ENCODE results near the gene FER. TPM values are rescaled to one million over a fixed set of nuclear protein-coding genes. Genes with fewer than 3 reads are reported as not detected.
"Not testable (repeated sequence)": the region's sequence is repeated elsewhere in the genome, so short reads cannot be mapped to it uniquely, and the experiment has no call there.

The FER gene
- 11.8 TPM for total RNA-seq

- DNase-seq (ENCODE audit: low spot score in 2 of 2), result peak in 1 of 2 donors; percentile 71
- intact Hi-C loops (cut with DNase I), result loop anchor here (1.0 to 5.0 kb wide), 4 partner anchors 20 to 719 kb away; partner anchors contain the start of gene FBXL17
Measured at GRCh38 chr5:108747774-108748400, at the start of gene FER. Gene FER (plus strand): TSS chr5:108747897. CDS start chr5:108798183, 50,286 bp downstream.

GRCh38 chr5:108700388-108700787, 47.3 kb upstream of the FER start:
- H3K36me3 ChIP-seq; H3K4me3 ChIP-seq; H3K4me1 ChIP-seq; DNase-seq (ENCODE audit: low spot score in 2 of 2); H3K9me3 ChIP-seq; H3K27ac ChIP-seq; H3K27me3 ChIP-seq; intact Hi-C loops (cut with DNase I): not testable (repeated sequence)

More at GRCh38 chr5:108747774-108748400, at the start of gene FER:
- Histone ChIP-seq H3K4me1 (peaks cover 0 to 5% of the 10 kb centered on the region in 2 donors), H3K9me3 (no peaks in the 10 kb centered on the region), H3K27ac (peak within 1 kb of the TSS; percentile 99), H3K4me3 (peak within 1 kb of the TSS; percentile 85 to 86), H3K27me3 (no peaks in the 10 kb centered on the region), H3K36me3 (no peaks in the 10 kb centered on the region)
- no peak for TF ChIP-seq CTCF (IDR thresholded peaks at IDR 0.05)

GRCh38 chr5:108700930-108701329, 46.8 kb upstream of the FER start:
- no peak for DNase-seq (ENCODE audit: low spot score in 2 of 2)
- Histone ChIP-seq H3K27me3 (no peaks in the 10 kb centered on the region), H3K27ac (no peak overlapping the region), H3K36me3 (no peaks in the 10 kb centered on the region), H3K9me3 (no peaks in the 10 kb centered on the region), H3K4me3 (no peak overlapping the region), H3K4me1 (no peaks in the 10 kb centered on the region)
- TF ChIP-seq CTCF (IDR thresholded peaks at IDR 0.05), result no peak
- intact Hi-C loops (cut with DNase I), result no loop called here

- no peak for TF ChIP-seq CTCF (IDR thresholded peaks at IDR 0.05)
- Histone ChIP-seq H3K36me3 (no peaks in the 10 kb centered on the region), H3K27ac (no peak overlapping the region), H3K4me1 (no peaks in the 10 kb centered on the region), H3K27me3 (no peaks in the 10 kb centered on the region), H3K9me3 (no peaks in the 10 kb centered on the region), H3K4me3 (no peak overlapping the region)
- DNase-seq (ENCODE audit: low spot score in 2 of 2), result no peak
- intact Hi-C loops (cut with DNase I), result no loop called here
Measured at GRCh38 chr5:108702546-108702945, 45.2 kb upstream of the FER start.

GRCh38 chr5:108703313-108703712, 44.4 kb upstream of the FER start:
- intact Hi-C loops (cut with DNase I), result no loop called here
- TF ChIP-seq CTCF (IDR thresholded peaks at IDR 0.05), result no peak

GRCh38 chr5:108707141-108707540, 40.6 kb upstream of the FER start:
- Histone ChIP-seq H3K27ac (no peak overlapping the region), H3K4me1 (no peaks in the 10 kb centered on the region), H3K36me3 (no peaks in the 10 kb centered on the region), H3K27me3 (no peaks in the 10 kb centered on the region), H3K9me3 (no peaks in the 10 kb centered on the region), H3K4me3 (no peak overlapping the region)
- intact Hi-C loops (cut with DNase I), result no loop called here
- no peak for DNase-seq (ENCODE audit: low spot score in 2 of 2)
- no peak for TF ChIP-seq CTCF (IDR thresholded peaks at IDR 0.05)

More at GRCh38 chr5:108703313-108703712, 44.4 kb upstream of the FER start:
- Histone ChIP-seq H3K4me3 (no peak overlapping the region), H3K36me3 (no peaks in the 10 kb centered on the region), H3K9me3 (no peaks in the 10 kb centered on the region), H3K4me1 (no peaks in the 10 kb centered on the region), H3K27ac (no peak overlapping the region), H3K27me3 (no peaks in the 10 kb centered on the region)
- DNase-seq (ENCODE audit: low spot score in 2 of 2), result no peak
